GM10266 (cell line): ENCODE measurements around the gene SPHK2.

Experiments used
- DNase-seq: peaks from one replicate; pipeline ENCODE4 v3.0.0; 2012; ENCODE audit errors: extremely low spot score
- CTCF ChIP-seq: IDR thresholded peaks from 2 replicates; pipeline ENCODE4 v1.5.1; 2012; ENCODE audit warnings: mild to moderate bottlenecking, low read depth; ENCODE audit not compliant: control insufficient read depth, insufficient read depth; ENCODE audit errors: missing control alignments

SPHK2 gene

GRCh38 chr19:48613852-48614435, 5.4 kb upstream of the SPHK2 start:
- no peak for TF ChIP-seq CTCF
- DNase-seq = no peak

GRCh38 chr19:48614436-48615230, 4.7 kb upstream of the SPHK2 start, which contains the start of gene FAM83E:
Gene FAM83E (minus strand): TSS chr19:48615076. CDS start chr19:48613372, 1,704 bp downstream.
- no peak for DNase-seq
- TF ChIP-seq CTCF = no peak

- TF ChIP-seq CTCF = no peak
- no peak for DNase-seq
Observed at GRCh38 chr19:48615231-48616040, 3.9 kb upstream of the SPHK2 start.

GRCh38 chr19:48616041-48616436, 3.3 kb upstream of the SPHK2 start:
- DNase-seq = no peak
- TF ChIP-seq CTCF = no peak

GRCh38 chr19:48616491-48617056, 2.7 kb upstream of the SPHK2 start:
- DNase-seq = no peak
- no peak for TF ChIP-seq CTCF

- DNase-seq = no peak
- no peak for TF ChIP-seq CTCF
Observed at GRCh38 chr19:48617146-48617937, 2.0 kb upstream of the SPHK2 start.
